HCT116 (cell line): ENCODE results near the gene PREX1. TPM values are rescaled to one million over a fixed set of nuclear protein-coding genes. Genes with fewer than 3 reads are reported as not detected.

ENCODE experiments used
- ATAC-seq: fragments of 200-7000 bp; cut with Tn5 transposase; 2 replicates; pipeline ENCODE4 v1.9.1; 2020; ENCODE audit warnings: mild to moderate bottlenecking, moderate library complexity
- BruUV-seq: library from RNA; stranded (reverse); fragments of 400-500 nt; replicated peaks from 2 replicates; lab custom pipeline; 2021; lab: Mats Ljungman, UMichigan
- CTCF ChIA-PET: fragments of 300-600 bp; sonication (Branson Sonifier 250); formaldehyde crosslinking; loops from one replicate; lab custom pipeline; 2021; ENCODE audit warnings: antibody characterized with exemption; lab: Charles Lee
- POLR2A ChIA-PET: fragments of 300-600, 350-600 bp; sonication (Branson Sonifier 250); formaldehyde crosslinking; loops from one replicate; lab custom pipeline; 2021; ENCODE audit warnings: antibody characterized with exemption; lab: Charles Lee
- RAD21 ChIA-PET, 2 experiments: fragments of 300-600 bp; sonication (Branson Sonifier 250); formaldehyde crosslinking; loops; one replicate each; lab custom pipeline; 2023; ENCODE audit warnings: low total read pairs in 2 of 2; ENCODE audit not compliant: uncharacterized antibody in 2 of 2, unreplicated experiment in 2 of 2, low non-redundant PET in 1 of 2; lab: Charles Lee
- DNase-seq: peaks from one replicate; pipeline ENCODE4 v3.0.0-alpha.2; 2010; ENCODE audit warnings: low read depth, low spot score
- H2AFZ ChIP-seq: fragments of 200-600 bp; shearing (Covaris generic), sonication (generic); 2 replicates; pipeline ENCODE4 v1.6.1; 2017; ENCODE audit warnings: low read depth, mixed run types, mixed read lengths, antibody characterized with exemption, low read length; ENCODE audit not compliant: poor library complexity, severe bottlenecking
- H3K27ac ChIP-seq: 2 replicates; pipeline ENCODE4 v1.5.1; 2012; ENCODE audit warnings: low read depth, low read length
- H3K27me3 ChIP-seq: fragments of 200-600 bp; sonication (generic); 2 replicates; pipeline ENCODE4 v1.6.1; 2016; ENCODE audit warnings: mixed run types, low read length, mixed read lengths; ENCODE audit not compliant: insufficient read depth
- H3K36me3 ChIP-seq, 2 experiments: fragments of 200-500 bp in 1 of 2; fragments of 200-600 bp in 1 of 2; sonication (Bioruptor generic) in 1 of 2; sonication (generic) in 1 of 2; 2 replicates each; pipeline versions ENCODE4 v1.5.1 to v1.6.1; 2014 to 2016; ENCODE audit warnings: low read length in 2 of 2, inconsistent platforms in 1 of 2, mixed read lengths in 1 of 2, mixed run types in 1 of 2; ENCODE audit not compliant: insufficient read depth in 2 of 2, control insufficient read depth in 1 of 2
- H3K4me1 ChIP-seq, 2 experiments: fragments of 200-600 bp in 1 of 2; sonication (generic) in 1 of 2; 2 replicates each; pipeline versions ENCODE4 v1.5.1 to v1.6.1; 2012 to 2017; ENCODE audit warnings: low read length in 2 of 2, inconsistent platforms in 1 of 2, mild to moderate bottlenecking in 1 of 2, mixed read lengths in 1 of 2, mixed run types in 1 of 2, moderate library complexity in 1 of 2; ENCODE audit not compliant: insufficient read depth in 2 of 2, control insufficient read depth in 1 of 2
- H3K4me2 ChIP-seq: fragments of 200-600 bp; sonication (generic); 2 replicates; pipeline ENCODE4 v1.6.1; 2017; ENCODE audit warnings: mixed run types, low read length, mixed read lengths
- H3K4me3 ChIP-seq, 2 experiments: fragments of 200-600 bp in 1 of 2; sonication (generic) in 1 of 2; replicated peaks in 1 of 2; 2 replicates each; pipeline ENCODE4 v1.5.1; 2011 to 2016; ENCODE audit warnings: low read length in 2 of 2, control low read depth in 1 of 2, low read depth in 1 of 2, mild to moderate bottlenecking in 1 of 2, mixed read lengths in 1 of 2, mixed run types in 1 of 2
- H3K79me2 ChIP-seq: fragments of 200-600 bp; sonication (generic); 2 replicates; pipeline ENCODE4 v1.6.1; 2017; ENCODE audit warnings: mild to moderate bottlenecking, mixed run types, low read length, moderate library complexity, mixed read lengths; ENCODE audit not compliant: insufficient read depth
- H3K9ac ChIP-seq: fragments of 200-600 bp; sonication (generic); 2 replicates; pipeline ENCODE4 v1.6.1; 2016; ENCODE audit warnings: low read length, mixed read lengths
- H3K9me2 ChIP-seq: fragments of 200-600 bp; sonication (generic), shearing (Covaris generic); 2 replicates; pipeline ENCODE4 v1.6.1; 2017; ENCODE audit warnings: mixed run types, mild to moderate bottlenecking, moderate library complexity; ENCODE audit not compliant: insufficient read depth
- H3K9me3 ChIP-seq, 2 experiments: fragments of 200-500 bp in 1 of 2; fragments of 200-600 bp in 1 of 2; sonication (Bioruptor generic) in 1 of 2; sonication (generic) in 1 of 2; 2 replicates each; pipeline ENCODE4 v1.6.1; 2014 to 2017; ENCODE audit warnings: low read length in 2 of 2, mixed read lengths in 2 of 2, inconsistent platforms in 1 of 2, low read depth in 1 of 2, mild to moderate bottlenecking in 1 of 2, mixed run types in 1 of 2, moderate library complexity in 1 of 2; ENCODE audit not compliant: control insufficient read depth in 1 of 2, insufficient read depth in 1 of 2
- H4K20me1 ChIP-seq: fragments of 200-600 bp; sonication (generic), shearing (Covaris generic); 2 replicates; pipeline ENCODE4 v1.6.1; 2017; ENCODE audit warnings: mixed run types, mild to moderate bottlenecking, moderate library complexity; ENCODE audit not compliant: insufficient read depth
- CTCF ChIP-seq, 3 experiments: fragments of 200-600 bp in 1 of 3; sonication (generic) in 1 of 3; IDR thresholded peaks in 2 of 3; conservative IDR thresholded peaks in 1 of 3; 2 replicates each; pipeline ENCODE4 v1.5.1; 2012 to 2017; ENCODE audit warnings: low read depth in 2 of 3, low read length in 2 of 3, antibody characterized with exemption in 1 of 3, borderline replicate concordance in 1 of 3, control low read depth in 1 of 3, mild to moderate bottlenecking in 1 of 3, mixed read lengths in 1 of 3, mixed run types in 1 of 3, moderate library complexity in 1 of 3; ENCODE audit not compliant: insufficient read depth in 1 of 3
- EGR1 ChIP-seq: IDR thresholded peaks from 2 replicates; pipeline ENCODE4 v1.6.1; 2012; ENCODE audit warnings: low read depth
- FOSL1 ChIP-seq: IDR thresholded peaks from 2 replicates; pipeline ENCODE4 v1.6.1; 2012; ENCODE audit warnings: low read depth
- ZNF274 ChIP-seq: fragments of 200-500 bp; sonication (Bioruptor generic); IDR thresholded peaks from 2 replicates; pipeline ENCODE4 v1.6.1; 2014; ENCODE audit warnings: mild to moderate bottlenecking, low read depth, low read length, inconsistent platforms
- intact Hi-C: fragments of 100-400 bp; cut with micrococcal nuclease; formaldehyde crosslinking; loops from 2 replicates; pipeline ENCODE4 v1.10.0; 2022
- total RNA-seq: library from RNA; stranded (reverse); gene quantifications from one replicate; pipeline ENCODE4 v1.2.1, GENCODE V29; 2021; ENCODE audit not compliant: unreplicated experiment

The PREX1 gene
- total RNA-seq, 1 experiment from 2014 or later: 6.1 TPM

GRCh38 chr20:48604426-48604825 is 223.4 kb downstream of the PREX1 start (continued):
- TF ChIP-seq CTCF (IDR thresholded peaks at IDR 0.05 in 2 of 3, conservative IDR thresholded peaks at IDR 0.05 in 1 of 3; ENCODE audit: borderline replicate concordance in 1 of 3, insufficient read depth in 1 of 3, low read depth in 2 of 3, low read length in 2 of 3) (no peak), EGR1 (no peak), FOSL1 (no peak)

- CTCF ChIA-PET: no interaction called here
- H3K36me3 ChIP-seq: no peaks in the 10 kb centered on the region
- no peaks in the 10 kb centered on the region for H3K9me2 ChIP-seq
- no peak overlapping the region for H3K4me2 ChIP-seq
- H2AFZ ChIP-seq: no peak overlapping the region
- POLR2A ChIA-PET: no interaction called here
- H3K9ac ChIP-seq: no peak overlapping the region
- no peak for DNase-seq
- peaks cover 2% of the 10 kb centered on the region; the same call in 1 of the 2 replicates for H3K27me3 ChIP-seq
- no peak overlapping the region for H3K4me3 ChIP-seq
- BruUV-seq: no TSS peak
- no peaks in the 10 kb centered on the region for H4K20me1 ChIP-seq
- TF ChIP-seq ZNF274: no peak
- TF ChIP-seq, all 23 proteins: peak for 0
- no peak for ATAC-seq
- H3K4me1 ChIP-seq: no peaks in the 10 kb centered on the region
- no peaks in the 10 kb centered on the region for H3K9me3 ChIP-seq
- intact Hi-C loops: no loop called here
- H3K27ac ChIP-seq: no peak overlapping the region
- H3K79me2 ChIP-seq: no peaks in the 10 kb centered on the region
- RAD21 ChIA-PET: no interaction called here
Measured at GRCh38 chr20:48603819-48604405, 223.9 kb downstream of the PREX1 start.
